Psoas muscle (tissue), 8 donors: ENCODE measurements around the gene ANKMY2. TPM values are rescaled to one million over a fixed set of nuclear protein-coding genes. Genes with fewer than 3 reads are reported as not detected.

Experiments
- ATAC-seq, 4 donors: fragments of 200-7000 bp; cut with Tn5 transposase; one replicate each; pipeline ENCODE4 v1.9.1; 2020; ENCODE audit warnings: moderate library complexity in 3 of 4, mild to moderate bottlenecking in 2 of 4
- DNase-seq, 2 donors: peaks; one replicate each; pipeline ENCODE4 v3.0.0-alpha.2; 2020
- H3K27ac ChIP-seq: fragments of 200-600 bp; one replicate; pipeline ENCODE4 v1.8.0; 2022
- H3K27me3 ChIP-seq, 3 donors: fragments of 200-600 bp in 1 of 3; one replicate each; pipeline versions ENCODE4 v1.6.1 to v1.8.0; 2013 to 2022; ENCODE audit warnings: low read length in 2 of 3, mild to moderate bottlenecking in 2 of 3, moderate library complexity in 1 of 3; ENCODE audit not compliant: insufficient read depth in 3 of 3
- H3K36me3 ChIP-seq, 2 donors: fragments of 200-600 bp in 1 of 2; one replicate each; pipeline versions ENCODE4 v1.6.1 to v1.8.0; 2013 to 2022; ENCODE audit warnings: low read depth in 1 of 2, mild to moderate bottlenecking in 1 of 2, moderate library complexity in 1 of 2; ENCODE audit not compliant: insufficient read depth in 1 of 2
- H3K4me1 ChIP-seq: fragments of 200-600 bp; one replicate; pipeline ENCODE4 v1.8.0; 2022
- H3K4me3 ChIP-seq: fragments of 200-600 bp; one replicate; pipeline ENCODE4 v1.8.0; 2022; ENCODE audit warnings: mild to moderate bottlenecking
- H3K9me3 ChIP-seq: fragments of 200-600 bp; one replicate; pipeline ENCODE4 v1.8.0; 2022
- CTCF ChIP-seq: fragments of 200-600 bp; IDR thresholded peaks from one replicate; pipeline ENCODE4 v1.8.0; 2022; ENCODE audit warnings: antibody characterized with exemption
- WGBS, 3 donors: extraction: QIAGEN DNeasy Blood & Tissue Kit; methylation state at CpG; one replicate each; pipeline versions ENCODE4 v1.1.6 to v1.1.7; 2013; 5-methylcytosine and 5-hydroxymethylcytosine counted together
- intact Hi-C, 2 donors: fragments of 100-400 bp; cut with DNase I; formaldehyde crosslinking; loops; one replicate each; pipeline versions ENCODE4 v1.11.0 to v1.14.2; 2022
- polyA plus RNA-seq, 3 donors: library from polyadenylated mRNA; stranded (reverse); fragments of 200-250 nt; gene quantifications; one replicate each; pipeline ENCODE4 v1.2.3, GENCODE V29; 2013
- total RNA-seq, 4 donors: library from RNA; stranded (reverse); fragmentation: NEBNext Ultra II Directional in 2 of 4; extraction: Animal tissue kit (Norgen Biotek cat#: 25700) in 2 of 4; gene quantifications; one replicate each; pipeline versions ENCODE4 v1.2.1 to v1.2.4, GENCODE V29; 2021 to 2023
- donor health status: healthy with polysubstance abuse.
- donor health status: DM: no; HTN: no; CAD: no; lungs with moderate emphysema.
- donor health status: Bipolar disorder and iron deficiency.
- donor health status: healthy.
- donor health status: DM: yes; HTN: yes; CAD: no.
- donor health status: DM: no; HTN: no; CAD: no.
- donor health status: DM: no; HTN: no; CAD: no.
- donor health status: DM: yes; HTN: yes; CAD: no.

Gene ANKMY2
- total and polyA plus RNA-seq, 7 donors = 4.5 to 16.2 (median 9.9) TPM

GRCh38 chr7:16587790-16588189 lies 57.8 kb downstream of the ANKMY2 start:
- Histone ChIP-seq H3K27ac (no peak overlapping the region), H3K4me1 (no peaks in the 10 kb centered on the region), H3K4me3 (no peak overlapping the region), H3K9me3 (no peaks in the 10 kb centered on the region), H3K36me3 (no peaks in the 10 kb centered on the region), H3K27me3 (no peaks in the 10 kb centered on the region)
- no peak for TF ChIP-seq CTCF
- DNase-seq = peak in 1 of 2 donors; percentile 26
- intact Hi-C loops = no loop called here
- WGBS, 3 donors = 25 to 31% (median 30%) methylated on average over 6 of the region's 6 CpGs
- peak in 1 of 4 donors; percentile 41 for ATAC-seq

GRCh38 chr7:16587129-16587528 lies 58.4 kb downstream of the ANKMY2 start:
- H3K9me3 ChIP-seq = no peaks in the 10 kb centered on the region
- WGBS, 3 donors = 83 to 84% (median 83%) methylated on average over 3 of the region's 3 CpGs
- no peak overlapping the region for H3K4me3 ChIP-seq
- ATAC-seq (no peak), DNase-seq (no peak)
- intact Hi-C loops = no loop called here
- no peaks in the 10 kb centered on the region for H3K4me1 ChIP-seq
- H3K27ac ChIP-seq = no peak overlapping the region
- H3K36me3 ChIP-seq = no peaks in the 10 kb centered on the region
- TF ChIP-seq CTCF = no peak
- H3K27me3 ChIP-seq = no peaks in the 10 kb centered on the region

GRCh38 chr7:16586081-16586874 lies 59.3 kb downstream of the ANKMY2 start:
- no peaks in the 10 kb centered on the region for H3K27me3 ChIP-seq
- intact Hi-C loops = no loop called here
- H3K4me3 ChIP-seq = no peak overlapping the region
- TF ChIP-seq CTCF = no peak
- no peaks in the 10 kb centered on the region for H3K9me3 ChIP-seq
- 66 to 78% (median 72%) methylated on average over 40 to 42 of the region's 42 CpGs for WGBS, 3 donors
- H3K4me1 ChIP-seq = no peaks in the 10 kb centered on the region
- ATAC-seq (peak in 1 of 4 donors; percentile 43), DNase-seq (peak in 1 of 2 donors; percentile 50)
- H3K36me3 ChIP-seq = no peaks in the 10 kb centered on the region
- no peak overlapping the region for H3K27ac ChIP-seq

GRCh38 chr7:16585540-16585939 lies 60.0 kb downstream of the ANKMY2 start:
- H3K4me1 ChIP-seq = no peaks in the 10 kb centered on the region
- no peak for TF ChIP-seq CTCF
- no peaks in the 10 kb centered on the region for H3K27me3 ChIP-seq
- DNase-seq (no peak), ATAC-seq (no peak)
- H3K27ac ChIP-seq = no peak overlapping the region
- intact Hi-C loops = no loop called here
- 89% methylated on average over 16 to 17 of the region's 17 CpGs for WGBS, 3 donors
- no peaks in the 10 kb centered on the region for H3K36me3 ChIP-seq
- no peak overlapping the region for H3K4me3 ChIP-seq
- no peaks in the 10 kb centered on the region for H3K9me3 ChIP-seq

- TF ChIP-seq CTCF = no peak
- Histone ChIP-seq H3K4me3 (no peak overlapping the region), H3K4me1 (no peaks in the 10 kb centered on the region), H3K36me3 (no peaks in the 10 kb centered on the region), H3K9me3 (no peaks in the 10 kb centered on the region), H3K27ac (no peak overlapping the region), H3K27me3 (no peaks in the 10 kb centered on the region)
- intact Hi-C loops = no loop called here
- DNase-seq (no peak), ATAC-seq (no peak)
- WGBS, 3 donors = 96 to 99% (median 96%) methylated on average over 7 of the region's 7 CpGs
Measured at GRCh38 chr7:16583834-16584233, 61.7 kb downstream of the ANKMY2 start.
